Activated T-helper 17 cell treated with anti-CD3 and anti-CD28 coated beads, Interleukin-2, amount 50 U/mL, for 72 hours (primary cell): ENCODE data around the gene RRAGC. TPM values are rescaled to one million over a fixed set of nuclear protein-coding genes. Genes with fewer than 3 reads are reported as not detected.

Experiments used
- ATAC-seq: fragments of 150-1000 bp; cut with Tn5 transposase; replicated peaks from 2 replicates; pipeline ENCODE4 v1.10.0; 2021; ENCODE audit warnings: mild to moderate bottlenecking, moderate library complexity
- H3K27ac Mint-ChIP-seq: one replicate; pipeline ENCODE4 v1.8.0; 2022; ENCODE audit warnings: mixed read lengths
- H3K27me3 Mint-ChIP-seq: one replicate; pipeline ENCODE4 v1.8.0; 2022; ENCODE audit warnings: mixed read lengths
- H3K36me3 Mint-ChIP-seq: one replicate; pipeline ENCODE4 v1.8.0; 2022; ENCODE audit warnings: low read depth, mild to moderate bottlenecking, mixed read lengths
- H3K4me1 Mint-ChIP-seq: one replicate; pipeline ENCODE4 v1.8.0; 2022; ENCODE audit warnings: mixed read lengths
- H3K4me3 Mint-ChIP-seq: one replicate; pipeline ENCODE4 v1.8.0; 2022; ENCODE audit warnings: mild to moderate bottlenecking, mixed read lengths
- H3K9me3 Mint-ChIP-seq: one replicate; pipeline ENCODE4 v1.8.0; 2022; ENCODE audit warnings: mixed read lengths
- total RNA-seq, 2 donors: library from RNA; stranded (reverse); gene quantifications; one replicate each; pipeline ENCODE4 v1.2.3, GENCODE V29; 2022

RRAGC gene
- total RNA-seq, 2 donors from 2014 or later, result 16.6 to 28.5 TPM

DNA sequence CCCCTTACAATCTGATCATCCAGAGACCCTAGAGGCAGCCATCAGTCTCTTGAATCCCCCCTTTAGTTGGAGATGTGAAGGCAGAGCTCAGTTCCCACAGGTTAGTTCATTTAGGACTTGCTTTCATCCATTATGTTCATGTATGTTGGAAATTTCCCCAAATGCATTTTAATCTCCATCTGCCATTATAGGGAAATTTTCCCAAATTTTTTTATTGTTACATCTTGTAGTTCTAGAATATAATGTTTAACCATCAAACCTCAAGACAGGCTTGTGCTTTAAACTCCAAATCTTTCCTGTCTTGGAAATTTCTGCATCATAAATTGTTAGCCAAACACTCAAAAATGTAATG, 68.4 kb downstream of the RRAGC start:
- Mint-ChIP-seq H3K9me3 (peaks cover 8% of the 10 kb centered on the region), H3K4me1 (no peaks in the 10 kb centered on the region), H3K4me3 (no peak overlapping the region), H3K27ac (no peak overlapping the region), H3K36me3 (no peaks in the 10 kb centered on the region), H3K27me3 (peaks cover 44% of the 10 kb centered on the region)
- ATAC-seq, result no peak

DNA sequence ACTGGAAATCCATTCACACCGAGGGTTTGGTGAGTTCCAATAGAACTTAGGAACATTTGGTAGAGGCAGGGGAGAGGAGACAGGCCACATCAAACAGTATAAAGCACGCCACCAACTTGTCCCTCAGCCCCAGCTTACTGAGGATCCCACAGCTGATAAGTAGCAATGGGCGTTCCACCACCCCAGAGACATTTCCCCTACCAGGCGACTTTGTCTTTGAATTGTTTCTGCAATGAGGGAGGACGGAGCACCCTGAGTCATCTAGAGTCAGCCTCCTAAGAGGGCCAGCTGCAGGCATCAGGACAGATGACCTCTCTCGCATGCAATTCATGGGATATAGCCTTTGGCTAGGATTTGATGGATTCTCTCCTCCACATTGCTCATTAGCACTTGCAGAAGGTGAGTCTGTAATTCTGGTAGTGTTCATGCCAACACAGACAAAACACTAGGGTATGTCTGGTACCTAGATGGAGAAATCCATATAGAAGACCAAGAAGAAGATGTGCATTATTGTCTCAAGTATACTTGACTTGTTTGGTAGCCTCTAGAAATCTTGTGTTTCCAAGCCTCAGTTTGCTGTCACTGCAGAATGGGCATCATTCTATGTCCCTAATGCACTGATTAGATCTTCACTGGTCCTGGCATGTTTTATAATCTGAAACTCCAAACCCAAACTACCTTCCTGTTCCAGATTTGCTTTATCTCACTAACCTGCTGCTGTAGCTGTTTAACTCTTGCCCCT, 69.0 kb downstream of the RRAGC start:
- H3K27me3 Mint-ChIP-seq, result peaks cover 49% of the 10 kb centered on the region
- H3K4me3 Mint-ChIP-seq, result no peak overlapping the region
- peaks cover 8% of the 10 kb centered on the region for H3K9me3 Mint-ChIP-seq
- ATAC-seq, result no peak
- H3K4me1 Mint-ChIP-seq, result no peaks in the 10 kb centered on the region
- no peak overlapping the region for H3K27ac Mint-ChIP-seq
- no peaks in the 10 kb centered on the region for H3K36me3 Mint-ChIP-seq

DNA sequence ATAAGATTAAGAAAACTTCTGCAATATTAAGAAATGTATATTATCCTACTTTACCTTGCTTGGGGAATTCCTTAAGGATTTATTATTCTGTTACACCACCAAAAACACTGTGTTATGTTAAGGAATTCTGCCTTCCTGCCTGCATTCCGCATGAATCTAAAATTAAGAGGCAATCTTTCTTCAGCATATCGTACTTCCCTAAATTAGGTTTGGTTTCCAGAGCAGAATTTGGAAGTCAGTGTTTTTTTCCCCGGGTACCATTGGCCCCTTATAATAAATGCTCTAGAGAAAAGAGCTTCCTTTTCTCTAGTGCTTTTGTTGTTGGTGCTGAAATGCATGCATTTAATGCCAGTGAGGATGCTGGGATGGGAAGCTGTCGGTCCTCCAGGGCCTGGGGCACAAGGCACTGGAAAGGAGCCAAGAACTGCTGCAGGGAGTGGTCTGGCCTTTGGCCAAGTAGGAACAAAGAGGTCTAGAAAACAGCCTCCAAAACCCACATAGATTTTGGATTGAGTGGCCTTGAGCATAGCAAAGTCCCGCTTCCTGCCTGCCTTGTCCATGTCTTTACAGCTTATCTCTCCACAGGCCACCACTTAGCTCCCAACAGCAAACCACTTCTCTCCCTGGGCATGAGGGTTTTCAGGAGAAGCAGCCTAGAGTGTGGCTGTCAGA, 69.9 kb downstream of the RRAGC start:
- Mint-ChIP-seq H3K4me3 (no peak overlapping the region), H3K9me3 (peaks cover 7% of the 10 kb centered on the region), H3K4me1 (no peaks in the 10 kb centered on the region), H3K36me3 (no peaks in the 10 kb centered on the region), H3K27ac (no peak overlapping the region), H3K27me3 (peaks cover 46% of the 10 kb centered on the region)
- no peak for ATAC-seq

DNA sequence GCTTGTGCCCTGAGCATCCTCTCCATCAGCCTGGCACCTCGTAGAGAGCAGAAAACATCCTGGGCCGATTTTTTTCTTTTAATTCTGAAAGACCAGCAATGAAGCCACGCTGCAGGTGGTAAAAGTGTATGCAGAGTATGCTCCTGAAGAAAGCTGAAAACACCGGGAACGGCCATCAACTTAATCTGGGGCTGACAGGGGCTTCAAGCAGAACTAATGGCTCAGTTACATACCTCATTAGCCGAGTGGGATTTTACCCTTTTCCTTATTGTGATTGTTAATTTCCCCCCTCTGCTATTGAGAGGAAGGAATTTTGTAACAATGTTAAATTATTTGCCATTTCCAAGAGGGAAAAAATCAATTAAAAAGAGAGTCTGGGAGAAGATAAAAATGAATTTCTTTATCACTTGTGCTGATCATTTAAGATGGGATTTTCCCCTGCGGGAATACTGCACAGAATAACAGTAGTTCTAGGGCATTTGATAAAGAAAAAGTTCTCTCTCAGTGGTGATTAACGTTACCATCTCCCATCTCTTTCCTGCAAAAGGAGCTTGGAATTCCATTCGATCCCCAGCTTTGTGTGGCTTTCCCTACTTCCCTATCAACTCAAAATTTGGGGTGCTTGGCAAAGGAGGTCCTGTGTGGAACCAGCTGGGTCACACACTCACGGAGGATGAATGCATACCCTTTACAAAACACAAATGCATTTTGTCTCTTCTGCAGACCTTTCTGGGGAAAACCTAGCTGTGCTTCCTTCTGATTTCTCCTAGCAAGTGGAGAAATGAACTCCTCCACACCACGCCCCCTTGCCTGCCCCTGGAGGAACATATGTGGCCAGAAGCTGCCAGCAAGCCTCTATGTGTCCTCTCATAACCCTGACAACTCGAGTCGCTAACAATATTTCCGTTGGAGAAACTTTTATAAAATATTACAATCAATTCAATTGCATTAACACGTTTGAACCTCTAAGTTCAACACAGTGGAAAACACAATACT, 70.9 kb downstream of the RRAGC start:
- Mint-ChIP-seq H3K4me1 (no peaks in the 10 kb centered on the region), H3K4me3 (no peak overlapping the region), H3K27me3 (peaks cover 44% of the 10 kb centered on the region), H3K36me3 (no peaks in the 10 kb centered on the region), H3K27ac (no peak overlapping the region), H3K9me3 (no peaks in the 10 kb centered on the region)
- ATAC-seq, result no peak

Other genes with a start within 250 kb of the RRAGC start
- 10 to 100 TPM; 15.5 to 40.5 TPM for gene MYCBP, start 13.6 kb upstream of the RRAGC start, total RNA-seq
- gene GJA9, start 21.8 kb upstream of the RRAGC start, total RNA-seq, result not detected
- gene RHBDL2, start 82.1 kb upstream of the RRAGC start, total RNA-seq, result not detected
- gene AKIRIN1, start 131.5 kb upstream of the RRAGC start, total RNA-seq, result 10 to 100 TPM; 52.2 to 54.1 TPM
- 100 to 1,000 TPM; 114 to 199 TPM for gene NDUFS5, start 166.6 kb upstream of the RRAGC start, total RNA-seq